Ectodermal cell (in vitro differentiated cells): Measurements from ENCODE around the gene MTUS2.

Source experiments
- H3K27ac ChIP-seq: 2 replicates; pipeline ENCODE4 v1.7.0; 2013; ENCODE audit warnings: mild to moderate bottlenecking, low read depth, low read length; ENCODE audit not compliant: insufficient read depth, poor library complexity, severe bottlenecking
- H3K27me3 ChIP-seq: 2 replicates; pipeline ENCODE4 v1.7.0; 2013; ENCODE audit warnings: mild to moderate bottlenecking, low read length; ENCODE audit not compliant: insufficient read depth, control insufficient read depth, poor library complexity, severe bottlenecking
- H3K36me3 ChIP-seq: one replicate; pipeline ENCODE4 v1.7.0; 2013; ENCODE audit warnings: low read length; ENCODE audit not compliant: control insufficient read depth, insufficient read depth
- H3K4me1 ChIP-seq: one replicate; pipeline ENCODE4 v1.7.0; 2013; ENCODE audit warnings: low read length; ENCODE audit not compliant: control insufficient read depth, insufficient read depth
- H3K4me3 ChIP-seq: 2 replicates; pipeline ENCODE4 v1.7.0; 2013; ENCODE audit warnings: low read depth, low read length, control low read depth; ENCODE audit not compliant: insufficient read depth
- H3K9me3 ChIP-seq: 2 replicates; pipeline ENCODE4 v1.7.0; 2013; ENCODE audit warnings: mild to moderate bottlenecking, low read length, moderate library complexity; ENCODE audit not compliant: control insufficient read depth
- WGBS, 2 experiments: methylation state at CpG; one replicate each; pipeline ENCODE4 v1.1.7; 2013; ENCODE audit warnings: missing lambda C conversion rate in 2 of 2; 5-methylcytosine and 5-hydroxymethylcytosine counted together

The MTUS2 gene

GRCh38 chr13:29480893-29481525 lies 660.9 kb downstream of the MTUS2 start:
- Histone ChIP-seq H3K27ac (no peak overlapping the region), H3K4me1 (peaks cover 26% of the 10 kb centered on the region), H3K27me3 (no peaks in the 10 kb centered on the region), H3K36me3 (no peaks in the 10 kb centered on the region), H3K4me3 (no peak overlapping the region), H3K9me3 (no peaks in the 10 kb centered on the region)
- WGBS, 2 experiments, result 94% methylated on average over 9 of the region's 11 CpGs

DNA sequence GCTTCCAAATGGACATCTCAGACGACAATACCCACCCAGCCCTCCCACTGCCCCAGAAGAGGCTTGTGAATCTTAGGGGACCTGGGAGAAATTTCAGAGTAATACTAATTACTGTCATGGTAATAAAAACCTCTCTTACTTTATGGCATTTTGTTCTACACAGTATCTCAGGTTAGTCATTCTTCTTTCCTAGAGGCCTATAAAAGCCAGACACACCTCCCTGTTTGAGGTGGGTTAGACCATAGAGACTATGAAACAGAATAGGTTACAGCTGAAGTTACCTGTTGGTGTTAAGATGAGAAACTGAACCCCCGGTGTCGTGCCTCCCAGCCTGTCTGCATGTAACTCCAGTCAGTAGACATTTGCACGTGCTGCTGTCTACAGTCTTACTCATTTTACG lies 661.5 kb downstream of the MTUS2 start:
- Histone ChIP-seq H3K36me3 (no peaks in the 10 kb centered on the region), H3K4me1 (peaks cover 26% of the 10 kb centered on the region), H3K27ac (no peak overlapping the region), H3K27me3 (no peaks in the 10 kb centered on the region), H3K9me3 (no peaks in the 10 kb centered on the region), H3K4me3 (no peak overlapping the region)
- 94% methylated on average over 4 to 5 of the region's 5 CpGs for WGBS, 2 experiments

DNA sequence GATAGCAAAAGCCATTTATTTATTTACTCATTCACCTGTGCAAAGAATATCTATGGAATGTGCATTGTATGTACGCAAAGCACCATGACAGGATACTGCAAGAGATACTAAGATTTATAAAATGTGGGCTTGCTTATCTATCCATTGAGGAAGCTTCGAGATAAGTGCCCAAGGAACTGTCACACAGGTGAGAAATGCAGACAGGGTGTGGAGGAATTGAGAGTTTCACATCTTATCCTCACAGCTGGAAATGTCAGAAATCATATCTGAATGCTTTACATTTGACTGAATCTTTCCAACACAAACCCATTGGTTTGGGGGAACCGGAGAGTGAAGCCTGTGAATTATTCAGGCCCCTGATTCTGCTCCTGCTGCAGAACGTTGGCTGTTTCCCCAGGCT lies 662.4 kb downstream of the MTUS2 start:
- 91 to 96% methylated on average over 4 of the region's 4 CpGs for WGBS, 2 experiments
- Histone ChIP-seq H3K4me1 (peaks cover 22% of the 10 kb centered on the region), H3K27ac (no peak overlapping the region)

GRCh38 chr13:29483211-29483610 lies 663.1 kb downstream of the MTUS2 start:
- no peaks in the 10 kb centered on the region for H3K9me3 ChIP-seq
- H3K27ac ChIP-seq, result no peak overlapping the region
- no peaks in the 10 kb centered on the region for H3K27me3 ChIP-seq
- WGBS, 2 experiments, result 90 to 91% methylated on average over 15 of the region's 15 CpGs
- H3K4me1 ChIP-seq, result peaks cover 22% of the 10 kb centered on the region
- H3K36me3 ChIP-seq, result no peaks in the 10 kb centered on the region
- H3K4me3 ChIP-seq, result no peak overlapping the region

More for the DNA sequence above, 662.4 kb downstream of the MTUS2 start:
- Histone ChIP-seq H3K36me3 (no peaks in the 10 kb centered on the region), H3K9me3 (no peaks in the 10 kb centered on the region), H3K4me3 (no peak overlapping the region), H3K27me3 (no peaks in the 10 kb centered on the region)

- peak overlapping the region; percentile 11 for H3K27ac ChIP-seq
- no peaks in the 10 kb centered on the region for H3K36me3 ChIP-seq
- no peaks in the 10 kb centered on the region for H3K27me3 ChIP-seq
- peaks cover 22% of the 10 kb centered on the region for H3K4me1 ChIP-seq
- no peaks in the 10 kb centered on the region for H3K9me3 ChIP-seq
- whole genome bisulfite sequencing, 2 experiments, result 67 to 77% methylated on average over 4 of the region's 4 CpGs
- no peak overlapping the region for H3K4me3 ChIP-seq
These were observed 663.5 kb downstream of the MTUS2 start for GRCh38 chr13:29483623-29484022.

DNA sequence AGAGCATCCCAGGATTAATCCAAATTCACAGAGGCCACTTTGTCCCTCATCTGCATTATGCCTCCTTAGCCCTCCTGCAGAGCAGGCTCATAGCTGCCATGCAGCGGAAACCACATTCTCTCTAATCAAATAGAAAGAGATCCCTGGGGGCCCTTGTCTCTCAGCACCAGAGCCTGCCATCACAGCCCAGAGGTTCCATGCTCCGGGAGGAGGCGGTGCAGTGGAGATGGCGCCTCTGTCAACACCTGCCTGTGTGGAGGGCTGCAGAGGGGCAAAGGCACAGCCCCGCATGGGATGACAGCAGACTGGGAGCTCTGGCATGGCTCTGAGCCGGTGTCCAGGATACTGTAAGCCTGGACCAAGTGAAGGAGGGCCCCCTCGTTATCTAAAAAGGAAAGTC lies 664.1 kb downstream of the MTUS2 start:
- Histone ChIP-seq H3K4me1 (peaks cover 22% of the 10 kb centered on the region), H3K9me3 (no peaks in the 10 kb centered on the region), H3K27me3 (no peaks in the 10 kb centered on the region), H3K36me3 (no peaks in the 10 kb centered on the region), H3K4me3 (no peak overlapping the region), H3K27ac (no peak overlapping the region)
- 52 to 60% methylated on average over 7 of the region's 7 CpGs for WGBS, 2 experiments

- Histone ChIP-seq H3K4me3 (no peak overlapping the region), H3K27me3 (no peaks in the 10 kb centered on the region), H3K36me3 (no peaks in the 10 kb centered on the region), H3K27ac (no peak overlapping the region), H3K4me1 (peaks cover 22% of the 10 kb centered on the region), H3K9me3 (no peaks in the 10 kb centered on the region)
- 68 to 69% methylated on average over 7 of the region's 7 CpGs for WGBS, 2 experiments
These were observed 664.7 kb downstream of the MTUS2 start for GRCh38 chr13:29484796-29485195.

DNA sequence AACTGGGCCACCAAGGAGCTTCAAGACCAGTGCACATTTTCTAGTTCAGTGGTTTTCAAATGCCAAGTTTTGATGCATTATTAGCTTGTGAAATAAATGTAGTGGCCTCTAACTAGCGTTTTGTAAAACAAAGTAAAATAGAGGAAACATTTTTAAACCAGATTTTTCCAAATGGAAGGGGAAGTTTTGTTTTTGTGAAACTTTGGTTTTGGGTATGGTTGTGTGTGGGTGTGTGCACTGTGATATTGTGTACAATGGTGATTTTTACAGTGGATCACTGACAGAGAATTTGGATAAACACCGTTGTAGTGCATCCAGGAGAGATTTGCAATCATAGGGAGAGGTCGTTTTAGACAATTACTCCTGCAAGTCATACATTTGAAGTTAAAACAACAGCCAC lies 666.4 kb downstream of the MTUS2 start:
- no peaks in the 10 kb centered on the region for H3K27me3 ChIP-seq
- H3K36me3 ChIP-seq, result no peaks in the 10 kb centered on the region
- peaks cover 22% of the 10 kb centered on the region for H3K4me1 ChIP-seq
- WGBS, 2 experiments, result 81 to 88% methylated on average over 2 to 3 of the region's 3 CpGs
- no peak overlapping the region for H3K4me3 ChIP-seq
- H3K9me3 ChIP-seq, result no peaks in the 10 kb centered on the region
- H3K27ac ChIP-seq, result no peak overlapping the region

GRCh38 chr13:29487466-29488454 lies 667.6 kb downstream of the MTUS2 start:
- Histone ChIP-seq H3K27me3 (no peaks in the 10 kb centered on the region), H3K9me3 (no peaks in the 10 kb centered on the region), H3K36me3 (no peaks in the 10 kb centered on the region), H3K27ac (no peak overlapping the region), H3K4me3 (no peak overlapping the region), H3K4me1 (peaks cover 22% of the 10 kb centered on the region)
- WGBS, 2 experiments, result 88 to 92% methylated on average over 22 of the region's 22 CpGs
